Measurements from ENCODE around the gene SEC16B. TPM values are rescaled to one million over a fixed set of nuclear protein-coding genes. Genes with fewer than 3 reads are reported as not detected.

SEC16B gene
- total and polyA plus RNA-seq, 4 donors, result 10.9 to 56.8 (median 29.4) TPM

GRCh38 chr1:177950506-177950905, 19.4 kb downstream of the SEC16B start:
- H3K27ac ChIP-seq (ENCODE audit: low read depth in 1 of 2, low read length in 2 of 2), result no peak overlapping the region
- no peaks in the 10 kb centered on the region for H3K9me3 ChIP-seq (ENCODE audit: control insufficient read depth in 4 of 4, low read length in 3 of 4)
- peaks cover 0 to 7% (median 0%) of the 10 kb centered on the region in 4 donors for H3K4me1 ChIP-seq (ENCODE audit: control insufficient read depth in 4 of 4, insufficient read depth in 4 of 4, low read length in 3 of 4)
- DNase-seq (ENCODE audit: low spot score), result no peak
- TF ChIP-seq NR2F2 (IDR thresholded peaks at IDR 0.05) (no peak), SP1 (IDR thresholded peaks at IDR 0.05) (no peak), FOXA1 (IDR thresholded peaks at IDR 0.05) (no peak), CTCF (IDR thresholded peaks at IDR 0.05; ENCODE audit: low read depth, low read length, missing input control) (no peak), HNF4G (IDR thresholded peaks at IDR 0.05) (no peak), ATF3 (IDR thresholded peaks at IDR 0.05) (no peak), FOXA2 (IDR thresholded peaks at IDR 0.05) (no peak), GABPA (IDR thresholded peaks at IDR 0.05 in 1 of 2, conservative IDR thresholded peaks at IDR 0.05 in 1 of 2) (no peak), HNF4A (conservative IDR thresholded peaks at IDR 0.05) (no peak), TAF1 (conservative IDR thresholded peaks at IDR 0.05) (no peak), EGR1 (IDR thresholded peaks at IDR 0.05; ENCODE audit: low read depth in 2 of 2) (no peak), JUND (IDR thresholded peaks at IDR 0.05) (no peak)
- TF ChIP-seq, protein P1, sequence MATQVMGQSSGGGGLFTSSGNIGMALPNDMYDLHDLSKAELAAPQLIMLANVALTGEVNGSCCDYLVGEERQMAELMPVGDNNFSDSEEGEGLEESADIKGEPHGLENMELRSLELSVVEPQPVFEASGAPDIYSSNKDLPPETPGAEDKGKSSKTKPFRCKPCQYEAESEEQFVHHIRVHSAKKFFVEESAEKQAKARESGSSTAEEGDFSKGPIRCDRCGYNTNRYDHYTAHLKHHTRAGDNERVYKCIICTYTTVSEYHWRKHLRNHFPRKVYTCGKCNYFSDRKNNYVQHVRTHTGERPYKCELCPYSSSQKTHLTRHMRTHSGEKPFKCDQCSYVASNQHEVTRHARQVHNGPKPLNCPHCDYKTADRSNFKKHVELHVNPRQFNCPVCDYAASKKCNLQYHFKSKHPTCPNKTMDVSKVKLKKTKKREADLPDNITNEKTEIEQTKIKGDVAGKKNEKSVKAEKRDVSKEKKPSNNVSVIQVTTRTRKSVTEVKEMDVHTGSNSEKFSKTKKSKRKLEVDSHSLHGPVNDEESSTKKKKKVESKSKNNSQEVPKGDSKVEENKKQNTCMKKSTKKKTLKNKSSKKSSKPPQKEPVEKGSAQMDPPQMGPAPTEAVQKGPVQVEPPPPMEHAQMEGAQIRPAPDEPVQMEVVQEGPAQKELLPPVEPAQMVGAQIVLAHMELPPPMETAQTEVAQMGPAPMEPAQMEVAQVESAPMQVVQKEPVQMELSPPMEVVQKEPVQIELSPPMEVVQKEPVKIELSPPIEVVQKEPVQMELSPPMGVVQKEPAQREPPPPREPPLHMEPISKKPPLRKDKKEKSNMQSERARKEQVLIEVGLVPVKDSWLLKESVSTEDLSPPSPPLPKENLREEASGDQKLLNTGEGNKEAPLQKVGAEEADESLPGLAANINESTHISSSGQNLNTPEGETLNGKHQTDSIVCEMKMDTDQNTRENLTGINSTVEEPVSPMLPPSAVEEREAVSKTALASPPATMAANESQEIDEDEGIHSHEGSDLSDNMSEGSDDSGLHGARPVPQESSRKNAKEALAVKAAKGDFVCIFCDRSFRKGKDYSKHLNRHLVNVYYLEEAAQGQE (IDR thresholded peaks at IDR 0.05), result no peak
- TF ChIP-seq, protein P2, sequence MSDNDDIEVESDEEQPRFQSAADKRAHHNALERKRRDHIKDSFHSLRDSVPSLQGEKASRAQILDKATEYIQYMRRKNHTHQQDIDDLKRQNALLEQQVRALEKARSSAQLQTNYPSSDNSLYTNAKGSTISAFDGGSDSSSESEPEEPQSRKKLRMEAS (IDR thresholded peaks at IDR 0.05), result no peak
- TF ChIP-seq, protein P3, sequence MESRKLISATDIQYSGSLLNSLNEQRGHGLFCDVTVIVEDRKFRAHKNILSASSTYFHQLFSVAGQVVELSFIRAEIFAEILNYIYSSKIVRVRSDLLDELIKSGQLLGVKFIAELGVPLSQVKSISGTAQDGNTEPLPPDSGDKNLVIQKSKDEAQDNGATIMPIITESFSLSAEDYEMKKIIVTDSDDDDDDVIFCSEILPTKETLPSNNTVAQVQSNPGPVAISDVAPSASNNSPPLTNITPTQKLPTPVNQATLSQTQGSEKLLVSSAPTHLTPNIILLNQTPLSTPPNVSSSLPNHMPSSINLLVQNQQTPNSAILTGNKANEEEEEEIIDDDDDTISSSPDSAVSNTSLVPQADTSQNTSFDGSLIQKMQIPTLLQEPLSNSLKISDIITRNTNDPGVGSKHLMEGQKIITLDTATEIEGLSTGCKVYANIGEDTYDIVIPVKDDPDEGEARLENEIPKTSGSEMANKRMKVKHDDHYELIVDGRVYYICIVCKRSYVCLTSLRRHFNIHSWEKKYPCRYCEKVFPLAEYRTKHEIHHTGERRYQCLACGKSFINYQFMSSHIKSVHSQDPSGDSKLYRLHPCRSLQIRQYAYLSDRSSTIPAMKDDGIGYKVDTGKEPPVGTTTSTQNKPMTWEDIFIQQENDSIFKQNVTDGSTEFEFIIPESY (IDR thresholded peaks at IDR 0.05), result no peak
- no peaks in the 10 kb centered on the region for H3K27me3 ChIP-seq (ENCODE audit: control insufficient read depth in 4 of 4, insufficient read depth in 4 of 4, low read length in 3 of 4)
- peaks cover 5 to 52% (median 44%) of the 10 kb centered on the region in 4 donors for H3K36me3 ChIP-seq (ENCODE audit: control insufficient read depth in 4 of 4, insufficient read depth in 3 of 4, low read depth in 1 of 4, low read length in 3 of 4)
- no peak overlapping the region for H3K9ac ChIP-seq (ENCODE audit: low read depth in 1 of 2, low read length in 2 of 2)
- H3K4me3 ChIP-seq (ENCODE audit: low read depth in 1 of 3, low read length in 3 of 3), result no peak overlapping the region

- Histone ChIP-seq H3K36me3 (ENCODE audit: control insufficient read depth in 4 of 4, insufficient read depth in 3 of 4, low read depth in 1 of 4, low read length in 3 of 4) (peaks cover 9 to 61% (median 55%) of the 10 kb centered on the region in 4 donors), H3K27ac (ENCODE audit: low read depth in 1 of 2, low read length in 2 of 2) (no peak overlapping the region), H3K4me3 (ENCODE audit: low read depth in 1 of 3, low read length in 3 of 3) (no peak overlapping the region), H3K27me3 (ENCODE audit: control insufficient read depth in 4 of 4, insufficient read depth in 4 of 4, low read length in 3 of 4) (no peaks in the 10 kb centered on the region), H3K9me3 (ENCODE audit: control insufficient read depth in 4 of 4, low read length in 3 of 4) (no peaks in the 10 kb centered on the region), H3K4me1 (ENCODE audit: control insufficient read depth in 4 of 4, insufficient read depth in 4 of 4, low read length in 3 of 4) (peaks cover 0 to 7% (median 0%) of the 10 kb centered on the region in 4 donors), H3K9ac (ENCODE audit: low read depth in 1 of 2, low read length in 2 of 2) (no peak overlapping the region)
- 35% methylated on average over 8 of the region's 8 CpGs for WGBS
- no peak for DNase-seq (ENCODE audit: low spot score)
- TF ChIP-seq RXRA (IDR thresholded peaks at IDR 0.05) (no peak), FOXA2 (IDR thresholded peaks at IDR 0.05) (no peak), TAF1 (conservative IDR thresholded peaks at IDR 0.05) (no peak), RAD21 (IDR thresholded peaks at IDR 0.05) (peak; percentile 83 to 89), GABPA (IDR thresholded peaks at IDR 0.05 in 1 of 2, conservative IDR thresholded peaks at IDR 0.05 in 1 of 2) (no peak), ATF3 (IDR thresholded peaks at IDR 0.05) (no peak), YY1 (IDR thresholded peaks at IDR 0.05) (no peak), FOXA1 (IDR thresholded peaks at IDR 0.05) (no peak)
- TF ChIP-seq, protein P3 (IDR thresholded peaks at IDR 0.05), result no peak
- TF ChIP-seq, protein P2 (IDR thresholded peaks at IDR 0.05), result no peak
These were observed 21.4 kb downstream of the SEC16B start for GRCh38 chr1:177948336-177948972.

Data from liver (tissue), 9 donors.